HG03025 (cell line): ENCODE data around the gene PLCD3.

Experiments used
- ATAC-seq: cut with Tn5 transposase; IDR thresholded peaks from one replicate; pipeline ENCODE4 v1.9.1; 2021; ENCODE audit warnings: mild to moderate bottlenecking, moderate library complexity; ENCODE audit not compliant: unreplicated experiment, low FRiP score

Gene PLCD3

GRCh38 chr17:45118691-45119090 lies 13.6 kb downstream of the PLCD3 start:
- no peak for ATAC-seq

DNA sequence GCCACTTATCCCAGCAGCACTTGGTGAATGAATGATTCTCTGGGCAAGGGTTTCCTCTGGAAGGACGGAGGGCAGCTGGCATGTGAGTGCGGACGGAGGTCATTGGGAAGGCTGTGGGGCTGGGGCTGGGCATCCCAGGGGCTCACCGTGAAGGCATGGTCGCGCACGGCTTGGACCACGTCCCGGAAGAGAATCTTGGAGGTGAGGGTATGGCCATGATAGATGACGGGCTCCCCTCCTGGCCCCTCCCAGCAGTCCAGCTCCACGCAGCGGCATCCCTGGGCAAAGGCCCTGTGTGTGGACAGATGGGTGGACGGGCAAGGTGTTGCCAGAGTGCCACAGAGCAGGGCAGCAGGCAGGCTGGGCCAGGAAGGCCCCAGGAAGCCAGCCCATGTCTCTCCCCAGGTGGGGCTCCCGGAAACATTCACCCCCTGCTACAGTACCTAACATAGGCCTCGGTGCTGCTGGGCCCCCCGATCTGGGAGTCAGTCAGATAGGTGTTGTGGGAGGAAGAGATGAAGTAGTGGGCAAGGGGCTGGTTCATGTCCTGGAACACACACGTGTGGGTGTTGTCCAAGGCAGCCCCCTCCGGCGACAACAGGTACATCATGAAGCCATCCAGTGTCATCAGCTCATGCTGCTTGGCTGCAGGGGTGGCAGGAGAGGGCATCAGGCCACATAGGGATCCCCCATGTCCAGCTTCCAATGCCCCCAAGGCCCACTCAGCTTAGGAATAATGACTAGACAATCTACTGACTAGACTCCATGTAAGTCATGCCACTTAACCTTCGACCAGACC lies 14.3 kb downstream of the PLCD3 start:
- ATAC-seq: no peak

DNA sequence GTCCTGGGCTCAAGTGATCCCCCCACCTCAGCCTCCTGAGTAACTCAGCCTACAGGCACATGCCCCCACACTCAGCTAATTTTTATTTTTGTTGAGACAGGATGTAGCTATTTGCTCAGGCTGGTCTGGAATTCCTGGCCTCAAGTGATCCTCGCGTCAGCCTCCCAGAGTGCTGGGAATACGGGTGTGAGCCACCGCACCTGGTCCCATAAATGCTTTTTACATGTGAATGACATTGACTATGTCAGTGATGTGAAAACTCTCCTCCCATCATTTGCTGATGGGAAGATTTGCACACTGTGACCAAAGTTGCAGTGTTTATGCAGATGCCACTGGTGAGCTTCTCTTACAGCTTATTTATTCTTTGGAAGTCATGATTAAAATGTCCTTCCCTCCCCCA lies 15.0 kb downstream of the PLCD3 start:
- ATAC-seq: no peak

DNA sequence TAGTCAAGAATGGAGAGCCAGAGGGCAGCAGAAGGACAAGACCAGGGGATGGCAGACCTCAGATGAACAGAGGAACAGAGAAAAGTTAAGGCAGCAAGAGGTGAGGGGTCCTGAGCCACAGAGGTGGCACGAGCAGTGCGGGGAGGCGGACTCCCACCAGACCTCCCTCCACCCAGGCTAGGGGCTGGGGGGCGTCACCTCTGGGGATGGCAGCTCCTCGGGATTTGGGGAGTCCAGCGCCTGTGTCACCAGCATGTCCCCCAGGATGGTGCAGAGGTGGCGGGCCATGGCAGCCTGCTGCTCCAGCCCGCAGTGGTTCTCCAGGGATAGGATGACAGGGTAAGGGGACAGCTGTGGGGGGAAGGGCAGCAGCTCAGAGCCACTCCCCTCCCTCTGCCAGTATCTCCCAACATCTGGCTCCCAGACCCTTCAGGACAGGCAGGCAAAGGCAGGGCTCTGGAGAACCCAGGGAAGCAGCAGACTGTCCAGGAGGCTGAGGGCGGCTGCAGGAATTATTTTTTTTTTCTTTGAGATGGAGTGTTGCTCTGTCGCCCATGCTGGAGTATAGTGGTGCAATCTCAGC lies 15.8 kb downstream of the PLCD3 start:
- no peak for ATAC-seq

GRCh38 chr17:45115871-45116270 lies 16.4 kb downstream of the PLCD3 start:
- ATAC-seq: no peak

- ATAC-seq: no peak
These were observed 17.2 kb downstream of the PLCD3 start for GRCh38 chr17:45115015-45115625.

DNA sequence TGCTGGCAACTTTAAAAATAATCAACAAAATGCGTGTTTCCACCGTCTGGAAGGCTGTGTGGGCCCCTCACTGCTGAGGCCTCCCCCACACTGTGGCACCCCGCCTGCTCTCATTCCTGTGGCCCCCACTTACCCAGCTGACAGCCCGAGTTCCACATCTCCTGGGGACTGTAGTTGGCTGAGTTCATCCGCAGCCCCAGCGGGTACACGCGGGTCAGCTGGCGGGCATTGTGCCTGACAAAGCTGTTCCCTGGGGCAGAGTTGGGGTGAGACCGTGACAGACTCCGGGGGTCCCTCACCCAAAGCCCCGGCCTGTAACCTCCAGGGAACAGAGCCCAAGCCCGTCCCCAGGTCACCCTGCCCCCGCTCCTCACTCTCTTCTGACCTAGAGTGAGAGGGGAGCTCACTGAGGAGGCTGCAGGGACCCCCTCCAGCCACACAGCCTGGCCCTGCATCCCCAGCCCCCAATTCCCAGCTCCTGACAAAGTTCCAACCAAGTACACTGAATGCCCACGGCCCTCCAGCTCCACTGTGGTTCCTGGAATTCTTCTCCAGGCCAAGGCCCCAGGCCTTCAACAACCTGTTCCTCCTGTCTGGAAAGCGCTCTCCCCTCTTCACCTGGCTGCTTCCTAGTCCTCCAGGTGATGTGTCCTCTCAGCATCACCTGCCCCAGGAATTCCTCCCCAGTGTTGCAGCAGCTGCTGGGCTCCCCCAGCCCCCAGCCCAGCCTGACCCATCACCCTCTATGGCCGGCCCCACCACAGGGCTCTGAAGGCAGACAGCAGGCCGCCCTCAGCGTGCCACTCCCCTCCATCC lies 18.0 kb downstream of the PLCD3 start:
- ATAC-seq: no peak

DNA sequence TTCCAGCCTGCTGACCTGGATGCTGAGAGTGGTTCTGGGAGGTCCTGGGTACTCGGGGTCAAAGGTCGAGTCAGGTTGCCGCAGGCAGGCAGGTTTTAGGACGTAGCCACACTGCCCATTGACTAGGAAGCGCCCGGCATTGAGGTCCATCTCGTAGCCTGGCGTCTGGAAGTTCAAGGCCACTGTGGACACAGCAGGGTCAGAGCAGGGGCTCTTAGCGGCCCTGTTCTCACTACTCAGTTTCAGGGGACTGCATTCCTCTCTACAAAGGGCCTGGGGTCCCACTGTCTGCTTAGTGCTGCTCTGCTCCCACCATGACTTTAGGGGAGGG lies 18.9 kb downstream of the PLCD3 start:
- ATAC-seq: no peak

GRCh38 chr17:45112559-45113423 lies 19.5 kb downstream of the PLCD3 start:
- no peak for ATAC-seq

DNA sequence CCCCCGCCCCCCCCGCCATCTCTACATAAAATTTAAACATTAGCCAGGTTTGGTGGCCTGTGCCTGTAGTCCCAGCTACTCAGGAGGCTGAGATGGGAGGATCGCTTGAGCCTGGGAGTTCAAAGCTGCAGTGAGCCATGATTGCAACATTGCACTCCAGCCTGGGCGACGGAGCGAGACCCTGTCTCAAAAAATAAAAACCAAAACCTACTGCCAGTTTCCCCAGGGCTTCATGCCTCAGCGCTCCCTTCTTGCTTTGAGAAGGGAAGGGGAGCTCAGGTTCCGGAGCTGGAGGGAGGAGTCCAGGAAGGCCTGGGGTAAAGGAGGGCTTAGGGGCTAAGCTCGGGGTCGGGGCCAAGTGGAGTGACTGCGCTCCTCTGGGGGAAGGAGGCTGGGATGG lies 20.5 kb downstream of the PLCD3 start:
- no peak for ATAC-seq

GRCh38 chr17:45110676-45111611 lies 21.4 kb downstream of the PLCD3 start:
- ATAC-seq: no peak

DNA sequence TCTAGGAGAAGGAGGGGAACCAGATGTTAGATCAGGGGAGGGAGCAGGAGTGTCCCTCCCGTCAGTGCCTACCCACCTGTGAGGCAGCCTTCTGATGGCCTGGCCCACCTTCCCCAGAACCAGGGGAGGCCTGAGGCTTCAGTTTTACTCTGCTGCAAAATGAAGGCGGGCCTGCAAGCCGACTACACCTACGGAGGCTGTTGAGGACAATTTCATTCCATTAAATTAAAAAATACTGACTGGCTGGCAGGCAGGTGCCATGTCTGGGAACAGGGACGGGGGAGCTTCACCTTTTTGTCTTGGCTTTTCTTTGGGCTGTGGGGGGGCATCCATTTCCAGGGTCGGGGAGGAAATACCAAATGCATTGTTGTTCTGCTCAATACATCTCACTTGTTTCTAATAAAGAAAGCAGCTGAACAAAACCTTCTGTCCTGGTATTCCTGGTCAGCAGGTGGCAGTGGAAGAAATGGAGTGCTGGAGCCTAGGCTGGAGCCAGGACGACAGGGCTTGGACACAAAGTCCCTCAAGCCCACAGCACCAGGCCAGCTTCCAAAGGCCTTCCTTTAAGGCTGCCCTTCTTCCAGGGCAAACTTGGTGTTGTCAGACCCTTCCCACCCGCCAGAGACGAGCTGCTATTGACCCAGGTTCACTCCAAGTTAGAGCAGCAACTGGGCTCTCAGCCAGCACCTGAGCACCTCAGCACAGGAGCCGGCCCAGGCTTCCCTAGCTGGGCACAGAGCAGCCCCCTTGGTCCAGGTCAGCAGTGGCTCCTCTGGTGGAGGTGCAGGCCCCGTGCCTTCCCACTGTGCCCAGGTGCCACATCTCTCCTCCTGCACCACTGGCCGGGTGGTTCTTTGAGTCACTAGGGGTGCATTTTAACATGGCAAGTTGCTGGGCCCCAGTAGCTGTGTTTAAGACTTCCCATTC lies 23.5 kb downstream of the PLCD3 start:
- ATAC-seq: no peak

DNA sequence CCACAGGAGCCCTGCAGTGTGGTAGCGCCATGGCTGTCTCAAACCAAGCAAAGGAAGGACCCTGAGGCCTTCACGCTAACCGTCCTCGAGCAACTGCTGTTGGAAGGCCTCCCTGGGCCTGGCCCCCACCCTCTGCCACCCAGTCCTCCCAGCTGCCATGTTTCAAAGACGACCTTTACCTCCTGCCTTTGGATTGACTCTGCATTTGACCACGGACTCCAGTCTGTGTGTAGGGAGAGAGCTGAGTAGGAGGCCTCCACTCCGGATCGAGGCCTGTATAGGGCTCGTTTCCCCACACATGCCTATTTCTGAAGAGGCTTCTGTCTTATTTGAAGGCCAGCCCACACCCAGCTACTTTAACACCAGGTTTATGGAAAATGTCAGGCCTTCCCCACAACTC lies 24.3 kb downstream of the PLCD3 start:
- ATAC-seq: no peak

DNA sequence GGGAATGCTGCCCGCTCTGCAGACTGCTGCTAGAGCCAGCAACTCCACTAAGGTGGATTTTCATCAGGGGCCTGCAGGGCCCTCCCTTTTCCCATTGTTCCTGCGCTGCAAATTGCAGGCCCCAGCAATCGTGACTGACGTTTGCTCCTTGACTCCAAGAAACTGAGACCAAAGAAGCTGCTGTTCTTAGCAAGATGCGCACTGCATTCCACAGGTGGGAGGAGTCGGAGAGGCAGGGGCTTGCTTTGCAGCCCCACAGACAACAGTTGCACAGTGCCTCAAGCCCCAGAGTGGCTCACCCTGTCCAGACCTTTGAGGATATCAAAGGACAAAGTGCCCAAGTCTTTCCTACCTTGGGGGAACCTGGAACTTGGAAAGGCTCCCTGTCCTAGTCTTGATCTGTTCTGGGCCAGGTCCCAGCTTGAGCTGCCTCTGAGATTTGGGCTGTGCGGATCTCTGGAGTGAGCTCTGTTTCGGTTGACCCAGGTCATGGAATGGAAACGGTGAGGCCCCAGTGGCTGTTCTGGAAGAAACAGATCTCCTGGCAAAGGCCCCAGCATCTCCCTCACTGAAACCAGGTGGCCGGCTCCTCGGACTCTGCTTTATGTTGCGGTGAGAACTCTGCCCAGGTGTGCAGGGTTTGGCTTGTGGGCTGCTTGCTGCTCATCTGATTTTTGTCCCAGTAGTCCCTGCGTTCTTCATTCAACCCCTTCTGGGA lies 24.9 kb downstream of the PLCD3 start:
- ATAC-seq: no peak

DNA sequence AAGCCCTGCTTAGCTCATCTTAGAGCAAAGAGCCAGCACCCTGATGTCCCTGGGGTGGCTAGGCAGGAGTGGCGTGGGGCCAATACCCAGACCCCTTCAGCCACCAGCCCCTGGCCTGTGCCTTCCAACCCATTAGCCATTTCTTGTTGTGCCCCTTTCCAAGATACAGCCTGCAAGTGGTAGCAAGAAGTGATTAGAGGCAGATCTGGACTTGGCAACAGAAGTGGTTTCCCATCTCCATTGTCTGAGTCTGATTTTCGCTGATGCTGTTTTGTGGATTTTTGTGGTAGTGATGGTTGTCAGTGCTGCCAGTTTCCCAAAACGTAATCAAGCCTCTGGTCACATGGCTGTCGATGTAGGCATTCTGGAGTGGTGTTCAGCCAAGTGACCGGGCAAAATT lies 25.7 kb downstream of the PLCD3 start:
- no peak for ATAC-seq

DNA sequence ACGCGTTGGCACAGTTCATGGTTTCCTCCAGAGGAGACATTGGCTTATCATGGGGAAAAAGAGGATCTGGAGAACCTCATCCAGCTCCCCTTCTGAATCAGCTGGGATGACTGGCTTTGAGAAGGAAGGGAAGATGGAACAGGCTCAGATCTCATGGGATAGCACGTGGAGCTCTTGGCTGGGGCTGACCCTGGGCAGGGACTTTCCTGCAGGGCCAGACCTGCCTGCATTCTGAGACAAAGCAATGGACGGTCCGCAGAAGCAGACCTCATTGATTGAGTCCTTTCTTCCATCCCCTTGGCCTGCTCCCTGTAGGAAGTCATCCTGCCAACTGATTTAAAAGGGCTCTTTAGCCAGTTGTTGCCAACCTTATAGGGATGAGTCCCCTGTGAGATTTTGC lies 26.2 kb downstream of the PLCD3 start:
- no peak for ATAC-seq

DNA sequence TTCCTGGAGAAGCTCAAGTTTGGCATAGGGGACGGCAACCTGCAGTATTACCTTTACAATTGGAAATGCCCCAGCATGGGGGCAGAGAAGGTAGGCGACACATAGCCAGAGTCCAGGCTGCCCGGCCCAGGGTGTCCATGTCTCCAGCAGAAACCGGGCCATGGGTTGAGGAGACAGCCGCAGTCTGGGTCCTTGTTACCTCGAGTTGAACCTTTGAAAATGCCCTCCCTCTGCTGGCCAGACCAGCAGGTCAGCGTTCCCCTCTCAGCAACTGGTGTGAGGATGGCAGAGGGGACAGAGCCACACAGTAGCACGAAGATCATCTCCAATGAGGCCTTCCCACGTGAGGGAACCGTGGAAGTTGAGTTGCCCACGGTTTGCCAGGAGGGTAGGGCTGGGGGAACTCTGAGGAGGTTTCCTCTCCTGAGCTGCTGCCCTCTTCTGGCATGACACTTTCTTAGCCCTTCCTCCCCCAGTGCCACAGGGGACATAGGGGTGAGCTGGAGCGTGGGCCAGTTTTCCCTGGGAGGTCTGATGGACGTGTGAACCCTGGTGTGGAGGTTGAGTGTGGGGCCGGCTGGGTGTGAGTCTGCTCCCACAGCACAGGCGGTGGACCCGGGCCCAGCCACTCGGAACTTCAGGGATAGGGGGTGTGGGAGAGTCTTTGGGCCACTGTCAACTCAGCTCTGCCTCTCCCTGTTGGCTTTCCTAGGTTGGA lies 27.2 kb downstream of the PLCD3 start:
- no peak for ATAC-seq
